ENCODE results near the gene IFNGR2. TPM values are rescaled to one million over a fixed set of nuclear protein-coding genes. Genes with fewer than 3 reads are reported as not detected.

IFNGR2 gene
- total RNA-seq, 1 experiment from 2014 or later = 44.1 TPM

GRCh38 chr21:33388188-33388587 lies 15.0 kb upstream of the IFNGR2 start:
- Histone ChIP-seq H3K18ac (ENCODE audit: insufficient read length, low read depth, low read length) (no peak overlapping the region), H2BK5ac (ENCODE audit: insufficient read length, low read length) (no peak overlapping the region), H3K9ac (ENCODE audit: extremely low read depth, insufficient read length, low read length) (no peak overlapping the region), H3K79me1 (ENCODE audit: insufficient read depth, low read depth, low read length, poor library complexity, severe bottlenecking) (no peaks in the 10 kb centered on the region), H3K27ac (ENCODE audit: insufficient read length, low read depth, low read length) (no peak overlapping the region), H4K91ac (ENCODE audit: insufficient read length, low read depth, low read length) (no peak overlapping the region), H3K14ac (ENCODE audit: insufficient read depth, low read length) (no peak overlapping the region), H2BK12ac (ENCODE audit: insufficient read length, low read depth, low read length) (no peak overlapping the region), H3K4me2 (ENCODE audit: insufficient read depth, insufficient read length, low read length) (no peak overlapping the region), H4K5ac (ENCODE audit: insufficient read length, low read depth, low read length) (no peak overlapping the region), H3K27me3 (ENCODE audit: insufficient read depth, low read length) (no peaks in the 10 kb centered on the region), H3K79me2 (ENCODE audit: insufficient read depth, low read length) (no peaks in the 10 kb centered on the region), H3K23ac (ENCODE audit: insufficient read length, low read depth, low read length) (no peak overlapping the region), H2BK20ac (ENCODE audit: low read depth, low read length, poor library complexity, severe bottlenecking) (no peak overlapping the region), H4K20me1 (ENCODE audit: control insufficient read depth, insufficient read depth, insufficient read length) (no peaks in the 10 kb centered on the region), H3K9me3 (ENCODE audit: control insufficient read depth, low read depth, low read length) (no peaks in the 10 kb centered on the region), H3K23me2 (ENCODE audit: insufficient read length, low read depth, low read length, poor library complexity, severe bottlenecking) (no peaks in the 10 kb centered on the region), H3T11ph (ENCODE audit: low read length) (no peak overlapping the region), H2AK5ac (ENCODE audit: insufficient read length, low read length) (no peak overlapping the region), H3K4me1 (ENCODE audit: insufficient read depth, low read length) (no peaks in the 10 kb centered on the region), H2BK120ac (ENCODE audit: low read depth, low read length, poor library complexity, severe bottlenecking) (no peak overlapping the region), H4K8ac (replicated peaks; ENCODE audit: insufficient read length, low read depth, low read length) (no peak overlapping the region), H2BK15ac (ENCODE audit: low read depth, low read length) (no peak overlapping the region), H3K4ac (ENCODE audit: low read depth, low read length) (no peak overlapping the region), H2AFZ (ENCODE audit: low read length) (no peak overlapping the region), H3K56ac (ENCODE audit: insufficient read length, low read depth, low read length) (no peak overlapping the region)
- peaks cover 2% of the 10 kb centered on the region; the same call in 1 of the 2 replicates for H3K27me3 Mint-ChIP-seq (ENCODE audit: low read depth)
- no peak overlapping the region for H3K4me3 Mint-ChIP-seq
- no CpG with 5 or more reads among the region's 4 CpGs for WGBS (ENCODE audit: extremely low coverage, insufficient read length, low lambda C conversion rate)
- H3K27ac Mint-ChIP-seq = no peak overlapping the region
- DNase-seq = no peak
- no peaks in the 10 kb centered on the region; a peak in 1 of 5 replicates for H3K9me3 Mint-ChIP-seq
- TF ChIP-seq, protein P1, sequence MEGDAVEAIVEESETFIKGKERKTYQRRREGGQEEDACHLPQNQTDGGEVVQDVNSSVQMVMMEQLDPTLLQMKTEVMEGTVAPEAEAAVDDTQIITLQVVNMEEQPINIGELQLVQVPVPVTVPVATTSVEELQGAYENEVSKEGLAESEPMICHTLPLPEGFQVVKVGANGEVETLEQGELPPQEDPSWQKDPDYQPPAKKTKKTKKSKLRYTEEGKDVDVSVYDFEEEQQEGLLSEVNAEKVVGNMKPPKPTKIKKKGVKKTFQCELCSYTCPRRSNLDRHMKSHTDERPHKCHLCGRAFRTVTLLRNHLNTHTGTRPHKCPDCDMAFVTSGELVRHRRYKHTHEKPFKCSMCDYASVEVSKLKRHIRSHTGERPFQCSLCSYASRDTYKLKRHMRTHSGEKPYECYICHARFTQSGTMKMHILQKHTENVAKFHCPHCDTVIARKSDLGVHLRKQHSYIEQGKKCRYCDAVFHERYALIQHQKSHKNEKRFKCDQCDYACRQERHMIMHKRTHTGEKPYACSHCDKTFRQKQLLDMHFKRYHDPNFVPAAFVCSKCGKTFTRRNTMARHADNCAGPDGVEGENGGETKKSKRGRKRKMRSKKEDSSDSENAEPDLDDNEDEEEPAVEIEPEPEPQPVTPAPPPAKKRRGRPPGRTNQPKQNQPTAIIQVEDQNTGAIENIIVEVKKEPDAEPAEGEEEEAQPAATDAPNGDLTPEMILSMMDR (conservative IDR thresholded peaks at IDR 0.05) = no peak
- H3K4me1 Mint-ChIP-seq = peaks cover 4 to 12% of the 10 kb centered on the region in 2 experiments
- no peaks in the 10 kb centered on the region for H3K36me3 Mint-ChIP-seq (ENCODE audit: insufficient read depth in 1 of 3, low read depth in 3 of 3)
